Measurements from ENCODE around the gene NAGLU. TPM values are rescaled to one million over a fixed set of nuclear protein-coding genes. Genes with fewer than 3 reads are reported as not detected.

NAGLU gene
- total RNA-seq, 1 donor from 2014 or later, result 94.7 TPM

GRCh38 chr17:42571435-42572225 lies 35.6 kb downstream of the NAGLU start:
- no peaks in the 10 kb centered on the region for H3K9me3 ChIP-seq
- no peak overlapping the region for H3K4me3 ChIP-seq
- H3K4me1 ChIP-seq, result peaks cover 0 to 6% of the 10 kb centered on the region in 2 donors
- TF ChIP-seq, protein P1, sequence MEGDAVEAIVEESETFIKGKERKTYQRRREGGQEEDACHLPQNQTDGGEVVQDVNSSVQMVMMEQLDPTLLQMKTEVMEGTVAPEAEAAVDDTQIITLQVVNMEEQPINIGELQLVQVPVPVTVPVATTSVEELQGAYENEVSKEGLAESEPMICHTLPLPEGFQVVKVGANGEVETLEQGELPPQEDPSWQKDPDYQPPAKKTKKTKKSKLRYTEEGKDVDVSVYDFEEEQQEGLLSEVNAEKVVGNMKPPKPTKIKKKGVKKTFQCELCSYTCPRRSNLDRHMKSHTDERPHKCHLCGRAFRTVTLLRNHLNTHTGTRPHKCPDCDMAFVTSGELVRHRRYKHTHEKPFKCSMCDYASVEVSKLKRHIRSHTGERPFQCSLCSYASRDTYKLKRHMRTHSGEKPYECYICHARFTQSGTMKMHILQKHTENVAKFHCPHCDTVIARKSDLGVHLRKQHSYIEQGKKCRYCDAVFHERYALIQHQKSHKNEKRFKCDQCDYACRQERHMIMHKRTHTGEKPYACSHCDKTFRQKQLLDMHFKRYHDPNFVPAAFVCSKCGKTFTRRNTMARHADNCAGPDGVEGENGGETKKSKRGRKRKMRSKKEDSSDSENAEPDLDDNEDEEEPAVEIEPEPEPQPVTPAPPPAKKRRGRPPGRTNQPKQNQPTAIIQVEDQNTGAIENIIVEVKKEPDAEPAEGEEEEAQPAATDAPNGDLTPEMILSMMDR (IDR thresholded peaks at IDR 0.05), result no peak
- H3K36me3 ChIP-seq, result peaks cover 45 to 65% of the 10 kb centered on the region in 2 donors
- H3K27ac ChIP-seq, result no peak overlapping the region
- no peaks in the 10 kb centered on the region for H3K27me3 ChIP-seq
- intact Hi-C loops (cut with DNase I), result loop anchor here (10.0 kb wide), 1 partner anchor 253 kb away; the partner anchor contains the start of gene BECN1
- no peak for DNase-seq (ENCODE audit: low spot score in 2 of 2)

DNA sequence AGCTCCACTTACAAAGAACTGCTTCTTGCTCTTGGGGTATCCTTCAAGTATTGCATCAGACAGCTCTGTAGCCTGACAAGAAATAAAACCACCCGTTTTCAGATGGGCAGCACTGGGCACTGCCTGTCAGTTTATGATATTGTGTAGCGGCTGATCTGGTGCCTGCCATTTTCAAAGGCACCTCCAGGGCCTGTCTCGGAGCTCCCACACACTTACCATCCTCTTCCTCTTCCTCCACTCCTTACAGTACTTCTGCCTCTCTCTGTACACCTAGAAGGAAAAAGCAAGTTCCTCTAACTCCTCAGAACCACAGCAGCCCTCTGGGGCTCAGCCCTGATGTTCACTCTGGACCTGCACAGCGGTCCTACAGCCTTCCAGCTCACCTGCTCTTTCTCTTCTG lies 37.1 kb downstream of the NAGLU start:
- Histone ChIP-seq H3K27ac (no peak overlapping the region), H3K27me3 (no peaks in the 10 kb centered on the region), H3K36me3 (peaks cover 45 to 65% of the 10 kb centered on the region in 2 donors), H3K9me3 (no peaks in the 10 kb centered on the region), H3K4me3 (no peak overlapping the region), H3K4me1 (peaks cover 5 to 8% of the 10 kb centered on the region in 2 donors)
- TF ChIP-seq, protein P1 (IDR thresholded peaks at IDR 0.05), result no peak
- intact Hi-C loops (cut with DNase I), result loop anchor here (10.0 kb wide), 1 partner anchor 252 kb away; the partner anchor contains the start of gene BECN1
- DNase-seq (ENCODE audit: low spot score in 2 of 2), result no peak

GRCh38 chr17:42574463-42574862 lies 38.4 kb downstream of the NAGLU start:
- peaks cover 38 to 55% of the 10 kb centered on the region in 2 donors for H3K36me3 ChIP-seq
- intact Hi-C loops (cut with DNase I), result loop anchor here (10.0 kb wide), 1 partner anchor 250 kb away; the partner anchor contains the start of gene BECN1

DNA sequence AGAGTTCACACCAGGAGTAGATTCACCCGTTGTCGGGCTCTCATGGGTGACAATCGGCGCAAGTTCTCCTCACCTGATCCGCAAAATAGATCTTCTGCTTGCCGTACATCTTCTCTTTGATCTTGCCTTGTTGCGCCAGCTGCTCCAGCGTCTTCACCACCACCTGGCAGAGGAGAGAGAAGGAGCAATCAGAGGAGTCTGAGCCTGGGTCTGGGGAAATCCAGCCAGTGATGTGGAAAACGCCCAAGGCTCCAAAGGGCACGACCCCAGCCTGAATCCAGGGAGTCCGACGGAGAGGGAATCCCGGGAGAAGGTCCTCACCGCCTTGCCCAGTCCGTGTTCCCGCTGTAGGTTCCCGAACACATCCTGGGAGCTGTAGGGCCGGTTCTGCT lies 41.1 kb downstream of the NAGLU start:
- no peak for DNase-seq (ENCODE audit: low spot score in 2 of 2)
- peaks cover 5 to 12% of the 10 kb centered on the region in 2 donors for H3K4me1 ChIP-seq
- TF ChIP-seq, protein P1 (IDR thresholded peaks at IDR 0.05), result no peak
- intact Hi-C loops (cut with DNase I), result loop anchor here (2.0 to 10.0 kb wide), 3 partner anchors 22 to 248 kb away; partner anchors contain the start of genes BECN1 and NAGLU
- H3K36me3 ChIP-seq, result peaks cover 36 to 53% of the 10 kb centered on the region in 2 donors
- H3K27ac ChIP-seq, result peak overlapping the region; percentile 68 to 78
- H3K9me3 ChIP-seq, result no peaks in the 10 kb centered on the region
- peak overlapping the region; percentile 68 to 76 for H3K4me3 ChIP-seq
- H3K27me3 ChIP-seq, result no peaks in the 10 kb centered on the region

More at GRCh38 chr17:42574463-42574862, 38.4 kb downstream of the NAGLU start:
- Histone ChIP-seq H3K9me3 (no peaks in the 10 kb centered on the region), H3K4me1 (peaks cover 5 to 12% of the 10 kb centered on the region in 2 donors), H3K4me3 (no peak overlapping the region), H3K27me3 (no peaks in the 10 kb centered on the region), H3K27ac (no peak overlapping the region)
- TF ChIP-seq, protein P1 (IDR thresholded peaks at IDR 0.05), result no peak
- DNase-seq (ENCODE audit: low spot score in 2 of 2), result no peak

- H3K4me3 ChIP-seq, result peak within 1 kb of the TSS; percentile 68 to 76
- H3K27me3 ChIP-seq, result no peaks in the 10 kb centered on the region
- DNase-seq (ENCODE audit: low spot score in 2 of 2), result peak; percentile 84 to 97
- H3K27ac ChIP-seq, result peak within 1 kb of the TSS; percentile 78 to 83
- peaks cover 5 to 12% of the 10 kb centered on the region in 2 donors for H3K4me1 ChIP-seq
- H3K36me3 ChIP-seq, result peaks cover 36 to 53% of the 10 kb centered on the region in 2 donors
- TF ChIP-seq, protein P1 (IDR thresholded peaks at IDR 0.05), result peak in 1 of 3 experiments; percentile 22
- intact Hi-C loops (cut with DNase I), result loop anchor here (1.0 to 10.0 kb wide), 5 partner anchors 23 to 247 kb away; partner anchors contain the start of genes BECN1 and NAGLU
- no peaks in the 10 kb centered on the region for H3K9me3 ChIP-seq
Measured at GRCh38 chr17:42577532-42578281, 41.7 kb downstream of the NAGLU start, which contains the start of gene PSMC3IP. Gene PSMC3IP (minus strand): TSS chr17:42577729. CDS start chr17:42577686, 43 bp downstream.
